Epithelial cell of proximal tubule (primary cell): ENCODE results near the gene COL4A2. TPM values are rescaled to one million over a fixed set of nuclear protein-coding genes. Genes with fewer than 3 reads are reported as not detected.

Experiments
- DNase-seq: peaks from one replicate; pipeline ENCODE4 v3.0.0-alpha.2; 2011; ENCODE audit warnings: low read depth
- H3K4me3 ChIP-seq: 2 replicates; pipeline ENCODE4 v1.5.1; 2011; ENCODE audit warnings: low read depth, mild to moderate bottlenecking, low read length
- total RNA-seq: library from RNA; depleted of rRNA; stranded (reverse); fragments of >200 nt; gene quantifications from 2 replicates; pipeline ENCODE4 v1.2.3, GENCODE V29; 2015
- TF ChIP-seq, protein P1 (sequence below): conservative IDR thresholded peaks from 2 replicates; pipeline ENCODE4 v1.5.1; 2012; ENCODE audit warnings: low read depth, mild to moderate bottlenecking, low read length

The COL4A2 gene
- total RNA-seq, 1 donor from 2014 or later = 728 TPM

GRCh38 chr13:110283736-110284517 is 23.2 kb upstream of the COL4A2 start:
- DNase-seq = no peak
- H3K4me3 ChIP-seq = no peak overlapping the region
- TF ChIP-seq, protein P1, sequence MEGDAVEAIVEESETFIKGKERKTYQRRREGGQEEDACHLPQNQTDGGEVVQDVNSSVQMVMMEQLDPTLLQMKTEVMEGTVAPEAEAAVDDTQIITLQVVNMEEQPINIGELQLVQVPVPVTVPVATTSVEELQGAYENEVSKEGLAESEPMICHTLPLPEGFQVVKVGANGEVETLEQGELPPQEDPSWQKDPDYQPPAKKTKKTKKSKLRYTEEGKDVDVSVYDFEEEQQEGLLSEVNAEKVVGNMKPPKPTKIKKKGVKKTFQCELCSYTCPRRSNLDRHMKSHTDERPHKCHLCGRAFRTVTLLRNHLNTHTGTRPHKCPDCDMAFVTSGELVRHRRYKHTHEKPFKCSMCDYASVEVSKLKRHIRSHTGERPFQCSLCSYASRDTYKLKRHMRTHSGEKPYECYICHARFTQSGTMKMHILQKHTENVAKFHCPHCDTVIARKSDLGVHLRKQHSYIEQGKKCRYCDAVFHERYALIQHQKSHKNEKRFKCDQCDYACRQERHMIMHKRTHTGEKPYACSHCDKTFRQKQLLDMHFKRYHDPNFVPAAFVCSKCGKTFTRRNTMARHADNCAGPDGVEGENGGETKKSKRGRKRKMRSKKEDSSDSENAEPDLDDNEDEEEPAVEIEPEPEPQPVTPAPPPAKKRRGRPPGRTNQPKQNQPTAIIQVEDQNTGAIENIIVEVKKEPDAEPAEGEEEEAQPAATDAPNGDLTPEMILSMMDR = no peak

DNA sequence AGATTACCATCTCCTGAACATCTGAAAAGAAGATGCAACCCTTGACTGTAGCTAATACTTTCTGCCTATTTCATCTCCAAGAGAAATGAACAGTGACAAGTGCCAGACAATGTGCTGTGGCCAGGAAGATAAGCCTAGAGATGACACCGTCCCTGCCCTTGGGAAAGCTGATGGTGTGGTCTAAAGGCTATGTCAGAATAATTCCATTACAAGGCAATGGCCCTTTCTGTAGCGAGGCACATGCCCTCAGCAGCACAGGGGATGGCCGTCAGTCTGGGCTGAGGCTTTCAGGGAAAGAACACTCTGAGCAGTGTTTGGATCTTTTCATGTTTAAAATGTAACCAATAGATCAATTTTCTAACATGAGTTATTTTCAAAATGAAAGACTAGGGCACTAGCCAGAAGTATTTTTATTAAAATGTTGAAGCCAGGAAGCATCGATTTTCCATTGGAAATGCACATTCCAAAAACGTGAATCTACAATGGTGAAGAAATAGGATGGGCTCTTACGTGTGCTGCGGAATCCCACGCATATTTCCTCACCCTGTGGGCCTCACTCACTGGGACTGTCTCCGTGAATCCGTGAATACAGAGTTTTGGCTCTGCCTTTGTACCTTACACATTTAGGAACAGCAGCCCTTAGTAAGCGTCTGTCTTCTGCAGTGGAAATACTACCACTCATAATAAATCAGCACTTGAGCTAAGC is 22.2 kb upstream of the COL4A2 start:
- TF ChIP-seq, protein P1 = no peak
- DNase-seq = no peak
- H3K4me3 ChIP-seq = no peak overlapping the region

DNA sequence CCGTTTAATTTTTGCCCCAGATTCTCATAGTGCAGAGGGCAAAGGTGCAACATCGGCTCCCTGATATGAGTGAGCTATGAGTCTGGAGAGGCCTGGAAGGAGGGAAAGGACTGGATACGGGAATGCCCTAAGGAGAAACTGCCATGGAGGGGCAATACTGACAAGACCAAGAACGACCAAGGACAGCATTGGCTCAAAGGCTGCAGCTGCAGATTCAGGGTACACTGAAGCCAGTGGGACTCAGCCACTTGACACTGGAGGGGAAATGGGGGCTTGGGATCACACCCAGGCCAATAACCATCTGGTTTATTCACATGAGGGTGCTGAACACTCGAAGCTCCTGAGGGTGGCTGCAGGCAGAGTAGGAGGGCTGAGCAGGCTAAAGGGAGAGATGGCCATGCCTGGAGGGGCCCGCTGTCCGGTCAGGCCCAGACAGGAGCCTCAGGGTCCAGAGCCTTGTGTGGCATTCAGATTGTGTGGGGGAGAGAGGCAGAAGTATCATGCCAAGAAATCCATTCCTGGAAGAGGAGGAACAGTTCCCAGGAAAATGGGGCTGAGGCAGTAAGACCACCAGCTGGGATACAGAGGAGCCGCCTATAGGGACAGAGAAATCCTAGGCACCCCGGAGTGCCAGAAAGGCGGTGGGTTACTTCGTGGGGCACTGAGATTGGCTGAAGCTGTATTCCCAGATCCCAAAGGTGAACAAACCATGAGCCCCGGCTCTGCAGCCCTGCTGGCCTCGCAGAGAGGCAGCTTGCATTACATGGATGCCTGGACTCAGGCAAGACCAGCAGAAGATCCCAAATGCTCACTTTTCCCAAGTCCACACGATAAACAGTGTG is 20.9 kb upstream of the COL4A2 start:
- TF ChIP-seq, protein P1 = no peak
- no peak overlapping the region for H3K4me3 ChIP-seq
- no peak for DNase-seq

GRCh38 chr13:110286833-110287819 is 20.0 kb upstream of the COL4A2 start:
- H3K4me3 ChIP-seq = no peak overlapping the region
- TF ChIP-seq, protein P1 = no peak
- no peak for DNase-seq

DNA sequence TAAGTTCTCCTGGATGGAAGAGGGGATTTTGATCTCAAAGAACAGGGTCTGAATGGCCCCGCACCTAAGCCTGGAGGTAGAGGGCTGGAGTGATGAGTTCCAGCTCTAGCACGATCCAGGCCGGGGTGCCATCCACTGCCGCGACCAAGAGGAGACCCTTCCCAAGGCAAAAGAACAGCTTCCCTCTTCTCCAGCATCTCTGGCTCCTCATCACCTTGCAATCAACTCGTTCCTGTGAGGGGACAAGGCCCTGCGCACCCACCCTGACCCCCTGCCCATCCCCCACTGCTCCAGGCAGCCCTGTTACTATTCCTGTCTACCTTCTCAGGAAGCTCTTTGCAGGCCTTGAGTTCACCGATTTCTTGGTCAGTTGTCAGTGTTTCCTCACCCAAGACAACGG is 17.9 kb upstream of the COL4A2 start:
- no peak overlapping the region for H3K4me3 ChIP-seq
- TF ChIP-seq, protein P1 = no peak
- no peak for DNase-seq

DNA sequence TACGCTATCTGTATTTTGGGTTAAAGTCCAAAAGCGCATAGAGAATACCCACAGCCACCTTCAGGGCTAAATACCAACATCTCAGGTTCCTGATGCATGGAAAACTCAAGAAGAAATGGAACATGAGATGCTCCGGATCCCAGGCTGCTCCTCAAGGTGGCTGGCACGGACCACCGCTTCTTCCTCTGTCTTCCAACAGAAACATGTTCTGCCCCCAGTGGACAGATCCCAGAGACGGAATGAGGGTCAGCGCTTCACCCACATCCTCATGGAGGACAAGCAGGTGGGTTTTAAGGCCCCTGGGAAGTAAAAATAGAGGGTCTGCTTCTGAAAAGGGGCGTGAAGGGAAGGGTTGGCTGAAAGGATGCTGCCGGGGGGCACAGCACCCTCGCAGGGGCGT is 17.4 kb upstream of the COL4A2 start:
- no peak overlapping the region for H3K4me3 ChIP-seq
- no peak for DNase-seq
- TF ChIP-seq, protein P1 = no peak
